GM21786 (cell line): ENCODE data around the gene HOXC5.
A peak's percentile ranks its signal among the peaks of the same experiment; 100 is the strongest.

ENCODE experiments used
- ATAC-seq: cut with Tn5 transposase; IDR thresholded peaks from one replicate; pipeline ENCODE4 v1.9.1; 2021; ENCODE audit not compliant: unreplicated experiment

HOXC5 gene

DNA sequence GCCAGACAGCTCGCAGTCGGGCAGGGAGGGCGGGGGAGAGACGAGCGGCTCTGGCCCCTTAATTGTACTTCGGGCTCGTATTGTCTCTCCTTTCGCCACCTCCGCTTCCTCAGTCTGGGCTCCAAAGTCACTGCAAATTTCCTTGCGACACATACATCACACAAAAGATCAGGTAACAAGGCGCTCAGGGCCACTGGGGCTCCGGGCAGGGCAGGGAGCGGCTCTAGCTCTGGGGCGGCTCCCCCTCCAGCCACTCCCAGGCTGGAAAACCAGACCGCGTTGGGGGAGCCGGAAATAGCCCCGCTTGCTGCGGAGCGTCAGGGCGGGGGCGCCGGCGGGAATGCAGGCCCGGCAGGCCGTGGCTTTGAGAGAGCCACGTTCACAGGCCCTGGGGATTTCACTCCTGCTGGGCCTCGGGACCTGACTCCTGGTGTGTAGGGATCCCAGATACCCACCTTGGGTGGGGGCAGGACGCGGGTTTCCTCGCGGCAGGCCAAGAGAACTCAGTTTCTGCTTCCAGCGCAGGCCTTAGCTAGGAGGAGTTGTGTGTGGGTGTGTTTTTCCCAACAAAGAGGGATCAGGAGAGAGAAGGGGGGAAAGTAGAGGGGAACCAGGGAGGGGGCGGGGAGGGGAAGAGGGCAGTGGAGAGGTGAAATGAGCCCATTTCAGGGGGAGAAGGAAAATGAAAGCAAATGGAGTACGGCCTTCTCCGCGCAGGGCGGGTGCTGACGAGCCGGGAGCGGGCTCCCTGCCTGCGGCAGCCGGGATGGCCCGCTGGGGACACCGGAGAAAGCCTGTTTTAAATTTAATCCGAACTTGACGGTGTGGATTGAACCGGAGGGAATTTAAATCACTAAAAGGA is 37.2 kb upstream of the HOXC5 start:
- ATAC-seq: no peak

DNA sequence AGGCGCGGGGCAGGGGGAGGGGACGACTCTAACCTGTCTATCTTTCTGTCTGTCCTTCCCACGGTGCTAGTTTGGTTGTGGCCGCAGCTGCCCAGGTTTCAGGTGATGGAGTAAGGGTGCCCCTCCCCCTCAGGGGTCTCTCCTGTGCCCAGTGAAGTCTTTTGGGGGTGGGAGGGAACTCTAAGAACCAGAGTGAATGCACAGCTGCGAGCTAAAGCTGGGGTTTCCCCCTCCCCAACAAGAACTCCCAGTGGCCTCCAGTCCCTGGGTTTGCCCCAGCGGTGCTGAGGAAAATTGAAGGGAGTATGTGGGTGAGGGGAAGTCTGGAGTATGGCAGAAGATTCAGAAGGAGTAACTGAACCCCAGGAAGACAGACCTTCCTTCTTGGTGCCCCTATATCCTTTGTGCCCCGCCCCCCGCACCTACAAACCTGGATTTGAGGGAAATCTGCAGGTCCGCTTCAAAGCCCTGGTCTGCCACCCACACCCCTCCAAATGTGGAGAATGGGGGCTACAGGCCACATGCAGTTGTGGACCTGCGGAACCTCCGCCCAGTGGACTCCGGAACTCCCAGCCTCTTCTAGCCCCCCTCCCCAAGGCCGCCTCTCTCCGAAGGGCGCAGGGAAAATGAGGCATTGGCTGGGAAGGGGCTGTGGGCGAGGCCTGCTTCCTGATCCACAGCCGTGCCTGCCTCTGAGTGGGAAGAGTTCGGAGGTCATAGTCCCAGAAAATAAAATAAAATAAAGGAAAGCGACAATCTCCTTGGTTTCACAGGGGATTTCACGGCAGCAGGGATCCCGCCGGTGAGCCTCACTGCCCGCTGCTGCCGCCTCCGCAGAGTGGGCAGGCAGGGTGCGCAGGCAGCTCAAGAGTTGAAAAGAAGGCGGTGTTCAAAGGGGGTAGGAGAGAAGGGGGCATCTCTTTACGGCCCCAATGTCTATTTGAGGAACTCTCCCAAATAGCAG is 36.3 kb upstream of the HOXC5 start:
- no peak for ATAC-seq

DNA sequence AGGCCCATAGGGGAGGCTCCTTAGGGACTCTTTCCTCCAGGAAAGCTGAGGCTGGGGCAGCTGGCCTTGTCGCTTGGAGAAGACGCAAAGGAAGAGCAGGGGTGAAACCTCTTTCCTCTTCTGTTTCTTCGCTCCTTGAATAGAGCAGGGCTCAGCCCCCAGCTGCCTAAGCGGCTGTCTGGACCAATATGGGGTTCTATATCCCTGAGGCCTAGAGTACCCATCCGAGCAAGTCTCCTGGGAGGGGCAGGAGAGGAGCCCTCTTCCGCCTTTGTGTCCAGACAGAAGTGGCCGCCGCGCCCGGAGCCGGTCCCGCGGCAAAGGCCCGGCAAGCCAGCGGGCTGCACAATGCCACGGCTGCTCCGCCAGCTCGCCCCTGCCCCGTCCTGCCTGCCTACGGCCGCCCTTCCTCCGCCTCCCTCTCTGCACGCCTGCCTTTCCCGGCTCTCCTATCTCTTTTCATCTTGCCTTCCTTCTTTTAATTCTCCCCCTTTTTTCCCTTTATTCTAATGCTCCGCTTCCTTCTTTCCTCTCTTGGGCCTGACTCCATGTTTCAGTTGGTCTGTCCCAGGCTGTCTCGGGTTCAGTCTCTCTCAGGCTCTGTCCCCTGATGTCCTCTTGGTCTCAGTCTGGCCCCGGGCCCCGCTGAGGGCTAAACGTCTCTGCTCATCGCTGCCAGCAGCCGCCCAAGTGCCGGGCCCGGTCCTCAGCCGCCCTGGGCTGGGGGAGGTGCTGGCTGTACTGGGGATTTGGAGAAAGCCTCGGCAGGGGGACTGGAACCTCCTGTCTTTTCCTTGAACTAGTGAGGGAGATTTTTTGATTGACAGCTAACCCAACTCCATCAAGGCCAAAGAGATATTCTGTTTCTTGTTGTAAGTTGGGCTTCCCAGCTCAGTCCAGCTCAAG is 35.4 kb upstream of the HOXC5 start:
- no peak for ATAC-seq

DNA sequence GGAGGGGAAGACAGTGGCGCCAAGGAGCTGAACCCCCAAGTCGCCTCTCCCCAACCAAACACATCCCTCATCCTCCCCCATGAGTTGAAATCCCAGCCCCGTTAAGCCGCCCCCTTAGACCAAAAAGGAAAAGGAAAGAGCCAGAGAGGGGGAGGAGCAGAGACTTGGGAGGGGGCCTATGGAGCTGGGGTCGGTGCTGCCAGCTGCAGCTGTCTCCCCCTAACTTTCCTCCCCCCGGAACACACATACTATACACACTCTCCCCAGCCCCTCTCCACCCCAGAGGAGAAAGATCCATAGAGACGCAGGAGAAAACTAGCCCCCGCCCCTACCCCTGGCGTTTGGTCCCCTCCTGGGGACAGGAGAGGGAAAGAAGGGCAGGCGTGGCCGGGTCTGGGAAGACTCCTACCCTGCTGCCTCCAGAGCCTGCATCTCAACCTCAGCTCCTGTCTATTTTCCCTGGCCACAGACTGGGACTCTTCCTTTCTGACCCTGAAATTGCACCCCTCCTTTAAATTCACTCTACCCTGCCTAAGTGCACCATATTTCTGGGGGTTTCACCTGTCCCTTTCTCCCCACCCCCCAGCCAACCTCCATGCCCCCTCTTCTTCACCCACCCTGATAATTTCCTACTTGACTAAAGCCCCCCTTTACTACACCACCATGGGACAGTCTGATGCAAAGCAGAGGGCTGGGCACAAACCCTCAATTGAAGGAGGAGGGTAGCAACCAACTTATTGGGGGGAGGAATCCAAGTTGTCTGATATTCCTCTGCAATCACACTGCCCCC is 34.5 kb upstream of the HOXC5 start:
- ATAC-seq: no peak

DNA sequence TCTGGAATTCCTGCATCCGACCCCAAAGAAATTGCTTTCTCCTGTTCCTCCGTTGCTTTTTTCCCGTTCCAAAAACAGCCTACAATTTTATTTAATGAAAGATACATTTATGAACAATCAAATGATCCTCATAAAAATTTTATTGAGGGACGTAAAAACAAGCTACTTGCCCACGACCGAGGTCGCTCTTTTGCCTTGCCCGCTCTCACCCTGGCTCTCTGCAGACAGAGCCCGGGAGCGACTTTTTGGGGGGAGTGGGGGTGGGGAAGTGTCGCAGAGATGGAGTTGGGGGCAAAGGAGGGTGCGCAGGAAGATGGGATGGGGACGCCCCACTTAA is 34.0 kb upstream of the HOXC5 start:
- no peak for ATAC-seq

DNA sequence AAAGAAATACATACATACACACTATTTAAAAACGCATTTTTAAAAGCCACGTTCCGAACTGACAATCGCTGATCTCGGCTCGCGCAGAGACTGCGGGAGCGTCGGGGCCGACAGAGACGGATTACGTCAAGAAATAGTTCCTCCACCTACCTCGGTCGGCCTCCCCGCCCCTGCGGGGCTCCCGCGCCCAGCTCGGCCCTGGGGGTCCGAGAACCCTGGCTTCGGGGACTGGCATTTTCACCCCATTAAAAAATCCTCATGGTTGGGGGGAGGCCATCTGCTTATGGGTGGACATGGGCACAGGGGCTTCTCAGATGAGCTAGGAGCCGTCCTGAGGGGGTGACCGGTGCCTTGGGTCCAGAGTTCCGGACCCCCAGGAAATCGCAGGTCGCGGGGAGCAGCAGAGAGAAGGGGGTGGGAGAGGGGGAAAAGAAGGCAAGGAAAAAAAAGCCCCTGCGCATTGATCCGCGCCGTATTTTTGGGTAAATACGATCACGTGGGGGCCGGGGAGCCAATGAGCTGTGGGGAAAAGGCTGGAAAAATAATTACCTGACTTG is 33.2 kb upstream of the HOXC5 start:
- ATAC-seq: no peak

DNA sequence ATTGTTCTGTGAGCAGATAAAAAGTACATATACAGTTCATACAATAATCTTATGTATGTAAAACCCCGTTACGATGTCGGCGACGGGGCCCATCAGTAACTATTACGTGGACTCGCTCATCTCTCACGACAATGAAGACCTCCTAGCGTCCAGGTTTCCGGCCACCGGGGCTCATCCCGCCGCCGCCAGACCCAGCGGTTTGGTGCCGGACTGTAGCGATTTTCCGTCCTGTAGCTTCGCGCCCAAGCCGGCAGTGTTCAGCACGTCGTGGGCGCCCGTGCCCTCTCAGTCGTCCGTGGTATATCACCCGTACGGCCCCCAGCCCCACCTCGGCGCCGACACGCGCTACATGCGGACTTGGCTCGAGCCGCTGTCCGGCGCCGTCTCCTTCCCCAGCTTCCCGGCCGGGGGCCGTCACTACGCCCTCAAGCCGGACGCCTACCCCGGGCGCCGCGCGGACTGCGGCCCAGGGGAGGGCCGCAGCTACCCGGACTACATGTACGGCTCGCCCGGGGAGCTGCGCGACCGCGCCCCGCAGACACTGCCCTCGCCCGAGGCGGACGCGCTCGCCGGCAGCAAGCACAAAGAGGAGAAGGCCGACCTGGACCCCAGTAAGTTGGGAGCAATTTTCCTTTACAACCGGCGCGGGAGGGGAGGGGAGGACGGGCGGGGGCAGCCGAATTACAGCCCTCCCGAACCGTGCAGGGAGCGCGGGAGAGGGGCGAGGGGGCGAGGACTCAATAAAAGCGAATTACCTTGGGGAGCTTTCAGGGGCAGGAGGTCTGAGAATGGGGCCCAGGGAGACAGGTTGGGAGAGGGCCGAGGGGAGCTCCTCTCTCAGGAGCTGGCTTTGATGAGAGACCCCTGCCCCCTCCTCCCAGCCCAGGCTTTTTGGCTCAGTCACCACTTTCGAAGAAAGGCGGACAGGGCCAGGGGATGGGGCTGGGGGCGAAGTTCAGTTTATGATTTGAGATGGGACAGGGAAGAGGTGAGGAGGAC is 32.4 kb upstream of the HOXC5 start, which contains the start of gene HOXC9:
HOXC9 (plus strand) TSS at position 46 of the 999 bp plus-strand sequence; CDS start at position 74, 28 bp downstream.
- ATAC-seq: no peak

DNA sequence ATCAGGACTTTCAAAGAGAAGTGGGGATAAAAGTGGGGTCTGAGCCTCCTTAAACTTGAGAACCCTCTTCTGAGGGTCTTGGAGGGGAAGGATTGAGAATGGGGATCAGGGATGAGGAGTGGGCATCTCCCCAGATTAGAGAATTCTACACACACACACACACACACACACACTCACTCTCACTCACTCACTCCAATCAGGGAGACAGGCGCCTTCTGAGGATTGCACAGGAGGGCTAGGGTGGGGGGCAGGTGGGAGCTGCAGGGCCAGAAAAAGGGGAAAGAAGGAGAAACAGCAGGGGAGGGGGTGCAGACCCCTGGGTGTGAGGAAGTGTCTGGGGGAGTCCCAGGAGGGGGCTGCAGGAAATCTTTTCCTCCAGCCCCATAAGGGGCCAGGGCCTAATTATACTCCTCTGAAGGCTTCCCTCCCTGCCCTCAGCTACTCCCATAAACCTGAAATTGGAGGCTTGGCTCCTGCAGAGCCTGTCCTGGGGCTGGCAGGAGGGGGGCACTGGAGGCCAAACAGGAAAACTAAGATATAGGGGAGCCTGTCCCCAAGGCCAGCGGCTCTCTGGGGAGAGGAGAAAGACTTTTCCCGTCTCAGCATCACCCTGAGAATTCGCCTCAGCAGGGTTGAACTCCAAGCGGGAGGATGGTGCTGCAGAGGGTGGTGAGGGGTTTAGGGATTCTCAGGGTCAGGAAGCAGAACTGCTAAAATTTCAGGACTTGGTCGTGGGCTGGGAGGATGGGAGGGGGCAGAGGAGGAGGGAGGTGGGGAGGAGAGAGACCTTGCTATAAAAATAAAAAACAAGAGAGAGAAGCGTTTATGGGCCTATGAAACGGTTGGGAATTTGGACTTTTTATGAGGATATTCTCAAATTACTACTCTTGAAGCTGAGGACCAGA is 31.3 kb upstream of the HOXC5 start:
- no peak for ATAC-seq

DNA sequence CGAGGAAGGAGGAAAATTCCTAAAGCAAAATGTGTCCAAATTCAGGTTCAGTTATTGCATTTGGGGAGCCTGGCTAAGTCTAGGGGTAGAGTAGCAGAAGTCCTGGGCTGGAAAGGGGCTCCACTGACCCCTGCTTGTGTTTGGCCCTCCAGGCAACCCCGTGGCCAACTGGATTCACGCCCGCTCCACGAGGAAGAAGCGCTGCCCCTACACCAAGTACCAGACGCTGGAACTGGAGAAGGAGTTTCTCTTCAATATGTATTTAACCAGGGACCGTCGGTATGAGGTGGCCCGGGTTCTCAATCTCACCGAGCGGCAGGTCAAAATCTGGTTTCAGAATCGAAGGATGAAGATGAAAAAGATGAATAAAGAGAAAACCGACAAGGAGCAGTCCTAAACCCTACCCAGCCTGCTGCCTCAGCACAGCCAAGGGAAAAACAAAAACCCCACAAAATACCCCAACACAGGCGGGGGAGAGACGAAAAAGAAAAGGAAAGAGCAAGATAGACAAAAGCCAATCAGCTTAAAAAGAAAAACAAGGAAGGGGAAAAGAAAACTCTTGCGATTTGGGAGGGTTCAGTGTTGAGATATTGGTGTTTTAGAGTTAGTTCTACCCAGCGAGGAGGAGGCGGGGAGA is 30.5 kb upstream of the HOXC5 start:
- no peak for ATAC-seq

DNA sequence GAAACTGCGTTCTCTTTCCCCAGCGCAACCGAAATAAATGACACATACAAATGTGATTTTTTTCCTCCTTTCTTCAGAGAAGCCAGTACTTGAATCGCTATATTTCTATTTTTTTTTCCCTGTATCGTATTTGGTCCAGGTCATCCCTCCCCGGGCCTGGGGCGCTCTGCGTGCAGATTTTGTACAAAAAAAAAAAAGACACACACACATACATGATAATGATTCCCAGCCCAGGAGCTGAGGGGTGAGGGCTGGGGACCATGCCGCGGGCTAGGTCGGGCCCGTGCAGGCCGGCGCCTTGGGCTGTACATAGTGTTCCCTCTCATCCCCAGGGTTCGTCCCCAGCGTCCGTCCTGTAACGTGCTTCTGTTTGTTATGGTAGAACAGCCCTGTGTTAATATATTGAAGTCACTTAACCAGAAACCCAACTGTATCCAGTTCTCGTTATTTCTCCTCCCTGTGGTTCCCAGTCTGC is 29.9 kb upstream of the HOXC5 start:
- ATAC-seq: no peak

DNA sequence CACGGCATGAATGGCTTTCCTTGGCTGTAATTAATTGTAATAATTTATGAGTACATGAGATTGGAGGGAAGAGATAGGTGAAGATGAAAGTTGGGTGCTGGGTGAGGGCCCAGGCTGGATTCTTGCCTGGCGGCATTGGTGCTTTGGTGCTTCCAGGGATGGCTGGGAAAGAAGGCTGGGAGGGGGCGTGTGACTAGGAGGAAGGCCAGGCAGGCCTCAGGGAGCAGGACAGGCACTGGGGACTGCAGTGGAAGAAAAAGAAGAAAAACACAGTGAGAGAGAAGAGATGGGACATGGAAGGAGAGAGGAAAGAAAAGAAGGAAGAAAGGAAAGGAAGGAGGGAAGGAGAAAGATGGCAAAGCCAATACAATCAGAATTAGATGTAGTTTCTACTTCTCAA is 29.2 kb upstream of the HOXC5 start:
- no peak for ATAC-seq

DNA sequence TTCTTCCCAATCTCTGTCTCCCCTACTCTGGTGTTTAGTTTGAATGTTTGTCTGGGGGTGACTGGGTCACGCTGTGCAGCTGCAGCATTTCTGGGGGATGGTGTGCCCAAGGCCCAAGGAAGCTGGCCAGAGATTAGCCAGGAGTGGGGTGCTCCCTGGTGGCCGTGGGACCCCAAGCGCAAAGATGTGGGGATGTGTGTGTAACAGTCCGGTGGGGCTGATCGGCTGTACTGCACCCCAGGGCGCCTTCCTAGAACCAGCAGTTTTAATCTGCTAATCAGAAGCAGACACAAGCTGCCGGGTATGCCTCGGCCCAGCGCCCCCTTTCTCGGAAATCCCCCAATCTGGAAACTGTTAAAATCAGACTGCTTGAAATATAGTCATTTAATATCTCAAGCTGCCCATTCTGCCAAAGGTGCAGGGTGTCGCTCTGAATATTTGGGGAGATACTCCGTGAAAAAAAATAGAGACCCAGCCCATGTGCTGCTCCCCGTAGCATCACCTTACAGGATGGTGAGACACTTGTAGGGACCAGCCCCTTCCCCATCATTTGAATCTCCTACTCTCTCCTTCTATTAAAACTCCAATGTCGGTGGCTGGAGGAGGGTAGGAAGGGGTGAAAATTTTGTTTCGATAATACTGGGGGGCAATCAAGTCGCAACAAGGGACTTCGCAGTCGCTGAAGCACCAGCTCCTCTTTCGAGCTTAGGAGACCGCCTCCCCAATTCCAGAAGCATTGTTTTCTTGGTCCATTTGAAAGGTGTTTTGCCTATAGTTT is 28.6 kb upstream of the HOXC5 start:
- ATAC-seq: no peak

DNA sequence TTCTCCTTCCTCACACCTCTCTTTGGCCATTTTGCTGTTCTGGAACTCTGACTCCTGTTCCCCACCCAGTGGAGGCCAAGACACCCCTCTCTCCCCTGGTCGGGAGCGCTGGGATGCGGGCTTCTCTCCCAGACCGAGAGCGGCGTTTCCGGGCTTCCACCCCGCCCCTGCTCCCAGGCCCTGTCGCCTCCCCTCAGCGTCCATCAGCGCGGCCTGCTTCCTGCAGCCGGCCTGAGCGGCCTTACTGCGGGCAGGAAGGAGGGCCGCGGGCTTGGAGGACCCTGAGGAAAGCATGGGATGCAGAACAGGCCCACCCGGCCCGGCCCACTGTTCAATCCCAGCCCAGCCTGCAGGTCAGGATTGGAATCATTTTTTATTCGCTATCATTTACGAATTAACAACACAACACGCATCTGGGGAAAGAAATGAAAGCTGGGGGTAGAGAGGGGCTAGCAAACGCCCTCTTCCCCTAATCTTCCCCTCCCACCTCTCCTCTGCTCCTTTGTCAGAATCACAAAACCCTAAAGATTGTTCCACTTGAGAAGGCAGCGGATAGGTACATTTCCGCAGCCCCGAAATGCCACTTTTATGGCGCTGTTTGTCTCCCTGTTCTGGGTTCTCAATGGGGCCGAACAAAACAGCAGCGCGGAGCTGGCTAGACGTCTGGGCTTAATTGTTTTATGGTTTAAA is 27.9 kb upstream of the HOXC5 start:
- no peak for ATAC-seq

DNA sequence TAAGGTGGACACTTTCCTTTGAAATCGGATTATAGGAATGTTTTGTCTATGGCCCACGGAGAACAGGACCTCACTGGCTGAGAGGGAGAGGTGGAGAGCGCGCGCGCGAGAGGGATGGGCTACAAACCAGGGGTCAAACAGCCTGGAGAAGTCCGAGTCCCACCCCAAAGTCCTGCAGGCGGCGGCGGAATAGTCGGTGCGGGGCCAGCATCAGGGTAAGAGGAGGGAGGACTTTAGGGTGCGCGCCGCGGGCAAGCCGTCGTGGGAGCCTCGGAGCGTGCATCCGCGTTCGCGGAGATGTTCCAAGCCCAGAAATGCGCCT is 27.4 kb upstream of the HOXC5 start:
- no peak for ATAC-seq

DNA sequence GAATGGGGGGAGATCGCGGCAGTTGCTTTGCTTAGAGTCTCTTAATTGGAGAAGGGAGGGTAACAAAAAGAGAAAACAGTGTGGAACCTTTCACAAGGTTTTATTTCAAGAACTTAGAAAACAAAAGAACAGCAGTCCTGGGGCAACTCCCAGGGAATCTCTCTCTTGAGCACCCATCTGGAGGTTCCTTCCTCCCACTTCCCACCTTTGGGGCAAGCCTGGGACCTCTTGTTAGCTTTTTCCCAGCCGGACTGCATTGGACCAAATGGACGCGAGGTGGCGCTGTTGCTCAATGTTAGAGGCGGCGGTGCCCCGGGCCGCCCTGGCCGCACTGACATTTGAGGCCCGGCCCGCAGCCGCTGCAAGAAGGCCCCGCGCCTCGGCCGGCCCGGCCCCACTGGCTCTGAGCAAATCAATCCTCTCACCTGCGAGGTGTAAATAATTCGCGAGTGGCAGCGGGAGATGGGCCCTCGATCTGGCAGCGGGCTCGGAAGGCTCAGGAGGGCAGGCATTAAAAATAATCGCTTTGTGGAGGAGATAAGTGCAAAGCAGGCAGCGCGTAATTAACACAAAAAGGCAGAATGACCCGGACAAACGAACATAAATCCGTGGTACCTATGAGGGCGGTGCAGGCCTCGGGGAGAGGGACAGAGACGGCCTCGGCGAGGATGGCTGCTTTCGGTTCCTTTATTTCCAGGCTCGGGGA is 26.8 kb upstream of the HOXC5 start:
- peak; percentile 74 for ATAC-seq
